Activated gamma-delta T cell treated with Interleukin-2 at 50 U/mL for 16 hours (primary cell): ENCODE results near the gene RGL3.
"Not testable (repeated sequence)": the region's sequence is repeated elsewhere in the genome, so short reads cannot be mapped to it uniquely, and the experiment has no call there.

Experiments
- DNase-seq: peaks from one replicate; pipeline ENCODE4 v3.0.0-alpha.2; 2020

Gene RGL3

DNA sequence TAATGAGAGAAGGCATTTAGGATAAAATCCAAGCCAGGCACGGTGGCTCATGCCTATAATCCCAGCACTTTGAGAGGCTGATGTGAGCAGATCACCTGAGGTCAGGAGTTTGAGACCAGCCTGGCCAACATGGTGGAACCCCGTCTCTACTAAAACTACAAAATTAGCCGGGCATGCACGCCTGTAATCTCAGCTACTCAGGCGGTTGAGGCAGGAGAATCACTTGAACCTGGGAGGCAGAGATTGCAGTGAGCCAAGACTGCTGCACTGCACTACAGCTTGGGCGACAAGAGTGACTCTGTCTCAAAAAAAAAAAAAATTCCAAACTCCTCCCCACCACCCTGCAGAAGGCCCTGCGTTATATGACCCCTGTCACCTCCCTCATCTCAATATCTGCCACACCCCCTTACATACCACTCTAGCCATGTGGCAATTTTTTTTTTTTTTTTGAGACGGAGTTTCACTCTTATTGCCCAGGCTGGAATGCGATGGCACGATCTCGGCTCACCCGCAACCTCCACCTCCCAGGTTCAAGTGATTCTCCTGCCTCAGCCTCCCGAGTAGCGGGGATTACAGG is 39.8 kb downstream of the RGL3 start:
- not testable (repeated sequence) for DNase-seq

DNA sequence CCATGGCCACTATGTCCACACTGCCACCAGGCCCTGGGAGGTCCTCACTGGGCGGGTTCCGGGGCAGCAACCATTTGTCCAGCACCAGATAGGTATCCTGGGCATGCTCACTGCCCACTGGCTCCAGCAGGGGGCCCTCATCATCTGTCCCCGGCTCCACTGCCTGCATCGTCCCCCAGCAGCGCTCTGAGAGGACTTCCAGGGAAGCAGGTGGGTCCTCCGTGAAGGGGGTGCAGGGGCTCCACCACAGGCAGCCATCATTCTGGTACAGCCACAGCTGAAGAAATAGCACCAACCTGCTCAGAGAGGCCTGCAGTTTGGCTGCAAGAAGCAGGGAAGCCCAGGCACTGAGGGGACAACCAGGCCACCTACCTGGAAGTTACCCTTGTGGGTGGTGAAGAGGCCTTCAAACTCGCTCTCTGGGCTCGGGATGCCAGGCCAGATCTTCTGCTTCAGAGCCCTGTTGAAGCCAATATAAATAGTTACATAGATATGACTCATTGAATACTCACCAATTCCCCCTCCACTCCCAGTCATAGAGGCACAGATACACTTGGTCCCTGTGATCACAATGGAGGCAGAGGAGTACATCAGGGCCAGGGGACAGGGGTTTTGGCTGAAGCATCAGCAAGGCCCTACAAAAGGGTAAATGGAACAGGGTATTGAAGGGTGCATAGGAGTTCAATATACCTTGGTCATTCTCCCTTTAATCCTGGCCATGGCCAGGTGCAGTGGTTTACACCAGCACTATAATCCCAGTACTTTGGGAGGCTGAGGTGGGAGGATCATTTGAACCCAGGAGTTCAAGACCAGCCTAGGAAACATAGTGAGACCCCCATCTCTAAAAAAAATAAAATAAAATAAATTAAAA is 40.6 kb downstream of the RGL3 start:
- no peak for DNase-seq

DNA sequence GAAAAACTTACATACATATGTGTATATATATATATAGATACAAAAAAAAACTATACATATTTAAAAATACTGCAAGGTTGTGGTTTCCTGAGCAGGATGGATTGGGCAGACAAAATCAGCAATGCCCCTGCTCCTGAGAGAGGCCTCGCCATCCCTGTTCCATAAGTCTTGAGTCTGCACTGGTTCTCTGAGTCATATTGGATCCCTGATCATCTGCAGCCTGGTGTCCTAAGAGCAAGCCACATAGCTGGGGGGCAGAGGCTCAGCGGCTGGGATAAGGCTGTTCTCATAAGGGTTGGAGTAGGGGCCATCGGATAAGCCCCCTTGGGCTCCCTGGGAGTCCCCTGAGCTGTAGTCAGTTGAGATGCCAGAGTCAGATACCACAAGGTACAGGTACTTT is 41.4 kb downstream of the RGL3 start:
- no peak for DNase-seq

- DNase-seq, result no peak
These were observed 41.9 kb downstream of the RGL3 start for GRCh38 chr19:11377237-11377636.

GRCh38 chr19:11375143-11375948 is 43.8 kb downstream of the RGL3 start:
- DNase-seq, result peak; percentile 77

DNA sequence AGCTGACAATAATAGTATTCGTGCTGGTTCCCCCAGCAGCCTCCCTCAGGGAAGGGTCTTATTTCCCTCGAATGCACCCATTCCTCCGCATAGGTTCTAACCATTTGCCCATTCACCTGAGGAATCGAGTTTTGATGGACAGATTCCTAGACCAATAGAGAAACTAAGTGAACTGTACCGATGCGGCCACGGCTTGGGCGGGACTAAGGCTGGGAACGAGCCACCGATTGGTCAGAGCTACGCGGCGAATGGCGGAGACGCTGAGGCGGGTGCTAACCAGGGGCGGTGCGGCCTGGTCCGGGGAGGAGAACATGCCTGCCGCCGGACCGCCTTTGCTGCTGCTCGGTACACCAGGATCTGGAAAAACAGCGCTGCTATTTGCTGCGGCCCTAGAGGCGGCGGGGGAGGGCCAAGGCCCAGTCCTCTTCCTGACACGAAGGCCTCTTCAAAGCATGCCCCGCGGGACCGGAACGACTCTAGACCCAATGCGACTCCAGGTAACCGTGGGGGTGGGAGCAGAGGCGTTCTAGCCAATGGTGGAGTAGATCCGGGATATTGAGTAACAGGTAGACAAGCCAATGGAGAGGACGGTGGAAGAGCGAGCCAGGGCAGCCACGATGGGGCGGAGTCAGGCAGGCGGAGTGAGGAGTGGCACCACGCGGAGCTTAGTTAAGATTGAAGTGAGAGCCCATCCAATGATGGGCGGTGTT is 44.5 kb downstream of the RGL3 start, which contains the start of gene SWSAP1:
SWSAP1 (plus strand) TSS at position 234 of the 710 bp plus-strand sequence; CDS start at position 249, 15 bp downstream.
- peak; percentile 96 for DNase-seq

GRCh38 chr19:11373885-11374432 is 45.2 kb downstream of the RGL3 start:
- no peak for DNase-seq

- DNase-seq, result no peak
These were observed 45.8 kb downstream of the RGL3 start for GRCh38 chr19:11373166-11373884.

- no peak for DNase-seq
These were observed 48.4 kb downstream of the RGL3 start for GRCh38 chr19:11370744-11371143.

- no peak for DNase-seq
These were observed 51.6 kb downstream of the RGL3 start for GRCh38 chr19:11367528-11367927.

GRCh38 chr19:11365557-11366117 is 53.5 kb downstream of the RGL3 start:
- no peak for DNase-seq

- DNase-seq, result no peak
These were observed 54.2 kb downstream of the RGL3 start for GRCh38 chr19:11364935-11365334.

DNA sequence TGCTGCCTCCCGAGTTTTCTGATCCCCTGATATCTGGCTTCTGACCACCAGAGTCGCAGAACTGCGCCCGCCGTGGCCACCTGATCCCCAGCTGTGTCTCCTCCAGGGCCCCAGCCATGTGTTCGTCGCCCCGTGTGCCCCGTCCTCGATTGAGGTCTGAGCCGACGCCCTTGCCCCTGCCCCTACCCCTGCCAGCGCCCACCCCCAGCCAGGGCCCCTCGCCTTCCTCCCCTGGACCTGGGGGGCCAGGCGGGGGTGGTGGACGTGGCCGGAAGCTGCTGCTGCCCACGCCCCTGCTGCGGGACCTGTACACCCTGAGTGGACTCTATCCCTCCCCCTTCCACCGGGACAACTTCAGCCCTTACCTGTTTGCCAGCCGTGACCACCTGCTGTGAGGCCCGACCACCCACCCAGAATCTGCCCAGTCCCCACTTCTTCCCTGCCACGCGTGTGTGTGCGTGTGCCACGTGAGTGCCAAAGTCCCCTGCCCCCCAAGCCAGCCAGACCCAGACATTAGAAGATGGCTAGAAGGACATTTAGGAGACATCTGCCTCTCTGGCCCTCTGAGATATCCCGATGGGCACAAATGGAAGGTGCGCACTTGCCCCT is 54.7 kb downstream of the RGL3 start:
- no peak for DNase-seq

- no peak for DNase-seq
These were observed 55.2 kb downstream of the RGL3 start for GRCh38 chr19:11363881-11364280.

- DNase-seq, result no peak
These were observed 57.1 kb downstream of the RGL3 start for GRCh38 chr19:11361771-11362731.

DNA sequence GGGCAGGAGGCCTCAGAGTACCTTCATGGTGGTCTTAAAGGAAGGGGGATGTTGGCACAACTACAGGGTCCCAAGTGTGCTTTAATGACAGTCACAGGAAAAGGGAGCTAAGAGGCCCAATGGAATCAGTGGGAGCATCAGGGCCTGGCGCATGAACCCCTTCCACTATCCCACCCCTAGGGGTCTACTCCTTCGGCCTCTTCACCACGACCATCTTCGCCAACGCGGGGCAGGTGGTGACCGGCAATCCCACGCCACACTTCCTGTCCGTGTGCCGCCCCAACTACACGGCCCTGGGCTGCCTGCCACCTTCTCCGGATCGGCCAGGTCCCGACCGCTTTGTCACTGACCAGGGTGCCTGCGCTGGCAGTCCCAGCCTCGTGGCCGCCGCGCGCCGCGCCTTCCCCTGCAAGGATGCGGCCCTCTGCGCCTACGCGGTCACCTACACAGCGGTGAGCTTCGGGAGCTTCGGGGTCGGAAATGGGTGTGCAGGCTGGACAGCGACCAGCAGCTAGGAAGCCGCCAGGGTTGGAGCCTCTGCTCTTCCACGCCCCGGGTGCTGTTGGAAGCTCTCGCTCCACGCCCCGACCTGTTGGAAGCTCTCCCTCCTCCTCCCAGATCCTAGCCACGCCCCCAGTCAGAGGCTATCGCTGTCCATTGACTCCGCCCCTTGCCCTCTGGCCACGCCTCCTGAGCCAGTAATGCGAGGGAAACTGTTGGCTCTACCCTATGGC is 57.9 kb downstream of the RGL3 start:
- DNase-seq, result no peak

- DNase-seq, result no peak
These were observed 59.7 kb downstream of the RGL3 start for GRCh38 chr19:11359421-11359820.

DNA sequence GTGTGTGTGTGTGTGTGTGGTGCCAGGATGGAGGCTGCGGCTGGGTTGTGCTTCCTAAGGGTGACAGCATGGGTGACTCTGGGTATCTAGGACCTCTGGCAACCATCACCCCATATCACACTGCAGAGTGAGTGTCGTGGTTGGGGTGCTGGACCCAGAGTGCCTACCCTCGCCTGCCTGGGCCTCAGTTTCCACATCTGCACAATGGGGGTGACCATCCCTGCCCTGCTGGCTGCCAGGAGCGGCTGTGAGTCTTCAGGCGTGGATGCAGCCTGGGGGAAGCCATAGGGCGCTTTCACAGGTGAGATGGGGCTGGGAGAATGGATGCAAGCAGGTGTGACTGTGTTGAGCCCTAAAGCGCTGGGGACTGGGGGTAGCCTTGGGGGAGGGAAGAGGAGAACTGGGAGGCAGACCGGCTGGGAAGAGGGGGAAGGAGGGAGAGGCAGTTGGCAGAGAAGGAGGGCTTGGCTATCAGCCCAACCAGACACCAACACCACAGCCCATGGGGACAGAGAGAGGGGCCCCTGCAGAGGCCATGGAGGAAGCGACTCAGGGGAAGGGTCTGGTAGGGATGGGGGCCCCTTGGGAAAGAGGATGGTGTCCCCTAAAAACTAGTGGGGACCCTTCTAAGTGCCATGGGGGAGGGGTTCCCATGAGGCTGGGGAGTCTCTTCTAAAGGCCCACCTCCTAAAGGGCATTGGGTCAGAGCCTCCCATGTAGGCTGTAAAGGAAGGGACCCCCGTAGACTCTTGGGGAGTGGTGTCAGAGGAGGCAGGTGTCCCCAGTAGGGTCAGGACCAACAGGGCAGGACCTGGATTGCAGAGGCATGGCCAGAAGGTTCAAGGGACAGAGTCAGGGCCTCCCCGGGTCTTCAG is 62.2 kb downstream of the RGL3 start:
- no peak for DNase-seq
